ENCODE measurements around the gene ONECUT3. TPM values are rescaled to one million over a fixed set of nuclear protein-coding genes. Genes with fewer than 3 reads are reported as not detected.
A peak's percentile ranks its signal among the peaks of the same experiment; 100 is the strongest.

ONECUT3 gene
- total and polyA plus RNA-seq, 8 donors, result 0.13 TPM; not detected in 7

DNA sequence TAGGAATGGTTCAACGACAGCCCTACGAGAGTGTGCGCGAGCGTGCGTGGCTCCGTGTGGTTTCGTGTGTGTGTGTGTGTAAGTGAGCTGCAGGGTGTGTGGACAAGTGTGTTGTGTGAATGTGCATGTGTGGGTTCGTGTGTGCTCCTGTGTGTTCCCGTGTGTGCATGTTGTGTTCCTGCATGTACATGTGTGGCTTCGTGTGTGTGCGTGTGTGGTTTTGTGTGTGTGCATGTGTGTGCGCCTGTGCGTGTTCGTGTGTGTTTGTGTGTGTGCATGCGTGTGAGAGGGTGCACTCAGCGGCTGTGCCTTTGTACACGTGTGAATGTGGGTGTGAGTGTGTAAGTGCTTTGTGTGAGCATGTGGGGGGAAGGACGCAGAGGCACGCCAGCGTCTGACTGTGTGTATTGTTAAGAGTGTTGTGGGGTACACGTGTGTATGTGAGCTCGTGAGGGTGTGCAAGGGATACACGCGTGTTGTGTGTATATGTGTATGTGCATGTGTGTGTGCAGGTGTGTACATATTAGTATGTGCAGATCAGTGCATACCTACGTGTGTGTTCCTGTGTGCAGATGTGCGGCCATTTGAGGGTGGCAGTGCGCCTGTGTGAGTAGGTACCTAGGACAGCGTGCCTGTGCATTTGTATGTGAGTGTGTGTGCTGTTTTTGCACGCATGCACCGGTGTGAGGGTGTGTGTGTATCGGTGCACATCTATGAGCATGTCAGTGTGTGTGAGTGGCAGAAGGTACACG, 24.3 kb upstream of the ONECUT3 start:
- H3K27me3 ChIP-seq, result peaks cover 0 to 25% (median 4%) of the 10 kb centered on the region in 4 donors
- H3K4me3 ChIP-seq, result no peak overlapping the region
- WGBS, 2 donors, result 70 to 77% methylated on average over 33 of the region's 33 CpGs
- no peak overlapping the region for H3K27ac ChIP-seq
- TF ChIP-seq, protein P1, sequence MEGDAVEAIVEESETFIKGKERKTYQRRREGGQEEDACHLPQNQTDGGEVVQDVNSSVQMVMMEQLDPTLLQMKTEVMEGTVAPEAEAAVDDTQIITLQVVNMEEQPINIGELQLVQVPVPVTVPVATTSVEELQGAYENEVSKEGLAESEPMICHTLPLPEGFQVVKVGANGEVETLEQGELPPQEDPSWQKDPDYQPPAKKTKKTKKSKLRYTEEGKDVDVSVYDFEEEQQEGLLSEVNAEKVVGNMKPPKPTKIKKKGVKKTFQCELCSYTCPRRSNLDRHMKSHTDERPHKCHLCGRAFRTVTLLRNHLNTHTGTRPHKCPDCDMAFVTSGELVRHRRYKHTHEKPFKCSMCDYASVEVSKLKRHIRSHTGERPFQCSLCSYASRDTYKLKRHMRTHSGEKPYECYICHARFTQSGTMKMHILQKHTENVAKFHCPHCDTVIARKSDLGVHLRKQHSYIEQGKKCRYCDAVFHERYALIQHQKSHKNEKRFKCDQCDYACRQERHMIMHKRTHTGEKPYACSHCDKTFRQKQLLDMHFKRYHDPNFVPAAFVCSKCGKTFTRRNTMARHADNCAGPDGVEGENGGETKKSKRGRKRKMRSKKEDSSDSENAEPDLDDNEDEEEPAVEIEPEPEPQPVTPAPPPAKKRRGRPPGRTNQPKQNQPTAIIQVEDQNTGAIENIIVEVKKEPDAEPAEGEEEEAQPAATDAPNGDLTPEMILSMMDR (IDR thresholded peaks at IDR 0.05), result no peak
- DNase-seq (peak in 1 of 6 donors; percentile 1), FAIRE-seq (no peak), ATAC-seq (no peak)
- peaks cover 0 to 7% (median 5%) of the 10 kb centered on the region in 3 donors for H3K4me1 ChIP-seq
- intact Hi-C loops (cut with DNase I), result no loop called here
- no peaks in the 10 kb centered on the region for H3K9me3 ChIP-seq
- no peaks in the 10 kb centered on the region for H3K36me3 ChIP-seq

DNA sequence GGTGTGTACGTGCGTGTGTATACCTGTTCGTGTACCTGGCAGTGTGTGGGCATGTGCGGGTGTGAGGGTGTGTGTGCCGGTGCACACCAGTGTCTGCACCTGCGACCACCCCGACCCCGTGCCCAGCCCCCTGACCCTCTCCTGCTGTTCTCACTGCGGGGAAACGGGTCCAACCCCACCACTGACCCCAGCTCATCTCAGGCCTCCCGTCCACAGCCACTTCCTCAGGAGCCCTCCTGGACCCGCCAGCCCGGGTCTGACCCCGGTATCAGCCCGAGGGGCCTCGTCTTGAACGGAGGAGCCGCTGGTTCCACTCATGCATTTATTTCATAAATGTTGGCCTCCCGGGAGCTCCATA, 23.8 kb upstream of the ONECUT3 start:
- Histone ChIP-seq H3K27me3 (peaks cover 0 to 25% (median 4%) of the 10 kb centered on the region in 4 donors), H3K36me3 (no peaks in the 10 kb centered on the region), H3K9me3 (no peaks in the 10 kb centered on the region), H3K4me3 (no peak overlapping the region), H3K27ac (no peak overlapping the region), H3K4me1 (peaks cover 0 to 7% (median 5%) of the 10 kb centered on the region in 3 donors)
- no peak for DNase-seq
- FAIRE-seq, result no peak
- 64 to 71% methylated on average over 19 of the region's 19 CpGs for WGBS, 2 donors
- intact Hi-C loops (cut with DNase I), result no loop called here
- no peak for ATAC-seq
- TF ChIP-seq, protein P1 (IDR thresholded peaks at IDR 0.05), result no peak

DNA sequence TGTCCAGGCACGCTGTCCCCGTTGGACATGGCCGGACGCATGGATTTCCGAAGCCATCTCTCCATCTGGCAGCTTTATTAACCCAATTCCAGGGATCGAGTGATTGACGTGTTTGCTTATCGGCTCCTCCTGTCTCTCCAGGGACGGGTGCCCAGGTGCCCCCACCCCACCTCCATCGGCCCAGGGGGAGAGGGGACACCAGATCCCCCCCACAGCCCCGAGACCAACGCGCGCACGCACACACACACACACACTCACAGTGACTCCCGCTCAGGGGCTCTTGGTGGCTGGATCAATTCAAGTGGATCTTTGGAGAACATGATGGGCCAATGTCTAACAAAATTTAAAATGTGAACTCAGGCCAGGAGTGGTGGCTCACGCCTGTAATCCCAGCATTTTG, 23.1 kb upstream of the ONECUT3 start:
- TF ChIP-seq, protein P1 (IDR thresholded peaks at IDR 0.05), result no peak
- no peak overlapping the region for H3K4me3 ChIP-seq
- H3K27me3 ChIP-seq, result peaks cover 0 to 31% (median 4%) of the 10 kb centered on the region in 4 donors
- intact Hi-C loops (cut with DNase I), result no loop called here
- no peak for FAIRE-seq
- 53 to 55% methylated on average over 17 of the region's 17 CpGs for WGBS, 2 donors
- no peaks in the 10 kb centered on the region for H3K36me3 ChIP-seq
- H3K4me1 ChIP-seq, result peaks cover 0 to 7% (median 5%) of the 10 kb centered on the region in 3 donors
- no peak for DNase-seq
- no peak overlapping the region for H3K27ac ChIP-seq
- H3K9me3 ChIP-seq, result no peaks in the 10 kb centered on the region
- ATAC-seq, result no peak

DNA sequence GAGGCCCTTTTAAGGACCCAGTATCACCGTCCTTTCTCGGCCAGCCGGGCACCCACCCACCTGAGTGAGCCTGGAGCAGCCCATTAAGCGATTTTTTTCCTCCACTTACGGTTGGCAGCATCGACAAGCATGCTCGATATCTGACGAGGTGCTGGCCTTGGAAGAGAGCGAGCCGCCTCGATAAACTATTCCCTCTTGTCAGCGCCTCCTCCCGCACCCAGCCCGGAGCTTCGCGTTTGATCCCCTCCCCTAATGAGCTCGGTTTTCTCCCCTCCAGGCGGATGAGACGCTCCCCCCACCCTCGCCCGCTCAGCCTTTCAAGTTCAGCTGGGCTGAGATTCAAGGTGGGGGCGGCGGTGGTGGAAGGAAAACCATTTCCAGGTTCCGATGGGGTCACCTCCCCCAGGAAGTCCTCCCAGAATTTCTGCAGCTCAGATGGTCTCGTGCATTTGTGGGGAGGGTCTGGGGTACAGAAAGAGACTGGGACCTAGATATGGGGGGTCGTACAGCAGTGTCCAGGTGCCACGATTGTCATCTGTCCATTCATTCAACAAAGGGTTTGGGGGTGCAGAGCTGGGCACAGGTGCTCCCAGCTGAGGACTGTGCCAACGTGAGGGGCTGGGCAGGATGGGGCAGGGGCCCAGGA, 18.9 kb upstream of the ONECUT3 start:
- Histone ChIP-seq H3K9me3 (no peaks in the 10 kb centered on the region), H3K36me3 (no peaks in the 10 kb centered on the region), H3K4me1 (no peaks in the 10 kb centered on the region), H3K27me3 (peaks cover 0 to 33% (median 3%) of the 10 kb centered on the region in 4 donors), H3K27ac (no peak overlapping the region), H3K4me3 (no peak overlapping the region)
- 6 to 8% methylated on average over 28 of the region's 28 CpGs for WGBS, 2 donors
- no peak for FAIRE-seq
- no peak for ATAC-seq
- DNase-seq, result no peak
- TF ChIP-seq, protein P1 (IDR thresholded peaks at IDR 0.05), result no peak
- intact Hi-C loops (cut with DNase I), result no loop called here

DNA sequence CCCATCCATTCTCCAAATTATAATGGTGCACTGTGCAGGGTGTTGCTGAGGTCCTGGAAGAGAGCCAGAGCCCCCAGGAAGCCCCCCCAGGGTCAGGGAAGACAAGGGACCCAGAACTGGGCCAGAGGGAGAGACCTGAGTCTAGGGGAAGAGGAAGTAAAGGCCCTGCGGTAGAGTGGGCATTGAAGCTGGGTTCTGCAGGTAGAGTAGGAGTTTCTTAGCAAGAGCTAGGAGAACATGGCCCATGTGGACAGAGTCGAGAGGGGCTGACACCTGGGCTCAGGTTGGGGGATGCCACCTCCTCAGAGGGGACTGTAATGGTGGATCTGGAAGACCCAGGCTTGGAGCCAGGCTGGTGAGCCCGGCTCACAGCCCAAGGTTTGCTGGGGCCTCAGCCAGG, 17.0 kb upstream of the ONECUT3 start:
- FAIRE-seq (no peak), ATAC-seq (no peak), DNase-seq (no peak)
- 43 to 56% methylated on average over 3 of the region's 3 CpGs for WGBS, 2 donors
- TF ChIP-seq, protein P1 (IDR thresholded peaks at IDR 0.05), result no peak
- H3K27me3 ChIP-seq, result peaks cover 0 to 20% (median 0%) of the 10 kb centered on the region in 4 donors
- H3K4me1 ChIP-seq, result no peaks in the 10 kb centered on the region
- no peak overlapping the region for H3K27ac ChIP-seq
- no peaks in the 10 kb centered on the region for H3K36me3 ChIP-seq
- H3K9me3 ChIP-seq, result no peaks in the 10 kb centered on the region
- intact Hi-C loops (cut with DNase I), result no loop called here
- no peak overlapping the region for H3K4me3 ChIP-seq

Measured in pancreas (tissue), 10 donors.